Measurements from ENCODE around the gene GPR142. TPM values are rescaled to one million over a fixed set of nuclear protein-coding genes. Genes with fewer than 3 reads are reported as not detected.

Gene GPR142
- total and polyA plus RNA-seq, 2 of the 8 experiments (the other 6 are each of a cell fraction or from before 2014, with no cell fraction given), result 0.05 TPM; not detected in 1

DNA sequence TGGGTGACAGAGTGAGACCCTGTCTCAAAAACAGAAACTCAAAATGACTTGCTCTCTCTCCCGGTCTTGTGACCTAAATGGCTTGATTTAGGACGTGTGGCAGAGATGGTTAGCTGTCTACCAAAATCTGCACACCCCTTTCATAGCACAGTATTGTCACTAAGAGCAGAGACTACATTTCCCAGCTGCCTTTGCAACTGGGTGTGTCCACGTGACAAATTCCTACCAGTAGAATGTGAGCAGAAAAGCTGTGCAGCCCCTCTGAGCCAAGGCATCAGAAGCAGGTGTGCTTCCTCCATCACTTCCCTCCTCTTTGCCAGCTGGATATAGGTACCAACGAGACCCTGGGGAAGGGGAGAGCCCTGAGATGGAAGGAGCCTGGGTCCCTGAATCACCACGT lies 25.5 kb downstream of the GPR142 start (continued):
- TF ChIP-seq, protein P1, sequence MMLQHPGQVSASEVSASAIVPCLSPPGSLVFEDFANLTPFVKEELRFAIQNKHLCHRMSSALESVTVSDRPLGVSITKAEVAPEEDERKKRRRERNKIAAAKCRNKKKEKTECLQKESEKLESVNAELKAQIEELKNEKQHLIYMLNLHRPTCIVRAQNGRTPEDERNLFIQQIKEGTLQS (IDR thresholded peaks at IDR 0.05; ENCODE audit: insufficient read depth, low read depth, low read length), result peak; percentile 45; the same call in 1 of the 2 replicates
- TF ChIP-seq, protein P2, sequence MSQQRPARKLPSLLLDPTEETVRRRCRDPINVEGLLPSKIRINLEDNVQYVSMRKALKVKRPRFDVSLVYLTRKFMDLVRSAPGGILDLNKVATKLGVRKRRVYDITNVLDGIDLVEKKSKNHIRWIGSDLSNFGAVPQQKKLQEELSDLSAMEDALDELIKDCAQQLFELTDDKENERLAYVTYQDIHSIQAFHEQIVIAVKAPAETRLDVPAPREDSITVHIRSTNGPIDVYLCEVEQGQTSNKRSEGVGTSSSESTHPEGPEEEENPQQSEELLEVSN (IDR thresholded peaks at IDR 0.05), result 0 out of 2 replicates have a peak, but pooled peaks have one; percentile 26
- TF ChIP-seq SAP30 (IDR thresholded peaks at IDR 0.05; ENCODE audit: insufficient read depth, insufficient replicate concordance, low read length), result no peak
- TF ChIP-seq, protein P3, sequence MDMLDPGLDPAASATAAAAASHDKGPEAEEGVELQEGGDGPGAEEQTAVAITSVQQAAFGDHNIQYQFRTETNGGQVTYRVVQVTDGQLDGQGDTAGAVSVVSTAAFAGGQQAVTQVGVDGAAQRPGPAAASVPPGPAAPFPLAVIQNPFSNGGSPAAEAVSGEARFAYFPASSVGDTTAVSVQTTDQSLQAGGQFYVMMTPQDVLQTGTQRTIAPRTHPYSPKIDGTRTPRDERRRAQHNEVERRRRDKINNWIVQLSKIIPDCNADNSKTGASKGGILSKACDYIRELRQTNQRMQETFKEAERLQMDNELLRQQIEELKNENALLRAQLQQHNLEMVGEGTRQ (IDR thresholded peaks at IDR 0.05; ENCODE audit: low read length), result peak; percentile 85
- no peak for TF ChIP-seq RFX5 (IDR thresholded peaks at IDR 0.05; ENCODE audit: borderline replicate concordance, low read depth, low read length)

All from H1 (cell line).